HG02623 (cell line): Measurements from ENCODE around the gene ENOX1.

Experiments used
- ATAC-seq: cut with Tn5 transposase; IDR thresholded peaks from one replicate; pipeline ENCODE4 v1.9.1; 2021; ENCODE audit warnings: moderate library complexity; ENCODE audit not compliant: unreplicated experiment

ENOX1 gene

DNA sequence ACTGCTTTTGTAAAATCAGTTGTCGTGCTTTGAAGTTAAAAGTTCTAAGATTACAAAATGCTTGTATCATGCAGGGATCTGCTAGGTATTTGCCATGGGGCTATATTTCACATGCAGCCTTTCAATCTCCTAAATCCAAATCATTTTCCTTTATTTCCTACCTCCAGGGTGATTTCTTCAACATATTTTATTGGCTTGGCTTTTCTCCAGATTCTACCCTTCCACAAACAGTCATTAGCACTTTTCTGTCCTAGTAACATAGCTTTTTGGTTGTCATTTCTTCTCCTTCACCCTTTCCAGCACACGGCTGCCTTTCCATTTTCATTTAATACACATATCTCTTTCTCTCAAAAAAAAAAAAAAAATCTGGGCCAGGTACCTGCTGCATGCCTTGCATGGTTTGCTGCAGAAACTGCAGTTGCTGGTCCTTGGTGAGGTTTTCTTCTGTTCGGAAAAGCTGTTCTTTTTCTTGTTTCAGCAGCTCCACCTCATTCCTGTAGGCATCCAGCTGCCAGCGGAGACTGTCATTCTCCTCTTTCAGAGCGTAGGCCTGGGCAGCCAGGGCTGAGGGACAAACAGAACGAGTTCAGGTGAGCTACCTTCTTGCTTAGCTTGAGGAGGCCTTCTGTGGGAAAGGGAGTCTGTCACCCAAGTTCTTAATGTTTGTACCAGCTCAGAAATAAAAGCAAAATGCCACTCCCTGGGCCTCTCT is 488.6 kb downstream of the ENOX1 start:
- no peak for ATAC-seq

DNA sequence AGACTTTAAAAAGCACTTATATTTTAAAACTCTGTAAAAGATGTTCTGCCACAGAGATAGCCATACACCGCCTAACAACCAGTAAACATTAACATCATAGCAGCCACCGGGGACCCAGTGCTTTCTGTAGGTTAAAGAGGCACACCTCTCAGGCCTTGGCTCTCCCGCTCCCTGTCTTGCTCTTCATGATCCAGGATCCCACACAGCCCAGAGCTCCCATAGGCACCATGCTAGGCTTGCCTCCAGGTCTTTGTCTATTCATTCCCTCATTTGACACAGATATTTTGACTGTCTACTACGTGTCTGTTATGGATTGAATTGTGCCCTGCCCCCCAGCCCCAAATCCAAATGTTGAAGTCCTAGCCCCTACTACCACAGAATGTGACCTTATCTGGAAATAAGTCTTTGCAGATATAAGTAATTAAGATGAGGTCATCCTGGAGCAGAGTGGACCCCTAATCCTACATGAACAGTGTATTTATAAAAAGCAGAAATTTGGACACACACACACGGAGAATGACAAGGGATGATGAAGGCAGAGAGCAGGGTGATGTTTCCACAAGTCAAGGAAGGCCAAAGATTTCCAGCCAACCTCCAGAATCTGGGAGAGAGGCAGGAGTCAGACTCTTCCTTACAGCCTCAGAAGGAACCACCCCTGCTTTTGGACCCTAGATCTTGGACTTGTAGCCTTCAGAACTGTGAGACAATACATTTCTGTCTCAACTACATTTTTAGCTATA is 490.8 kb downstream of the ENOX1 start:
- ATAC-seq, result no peak

DNA sequence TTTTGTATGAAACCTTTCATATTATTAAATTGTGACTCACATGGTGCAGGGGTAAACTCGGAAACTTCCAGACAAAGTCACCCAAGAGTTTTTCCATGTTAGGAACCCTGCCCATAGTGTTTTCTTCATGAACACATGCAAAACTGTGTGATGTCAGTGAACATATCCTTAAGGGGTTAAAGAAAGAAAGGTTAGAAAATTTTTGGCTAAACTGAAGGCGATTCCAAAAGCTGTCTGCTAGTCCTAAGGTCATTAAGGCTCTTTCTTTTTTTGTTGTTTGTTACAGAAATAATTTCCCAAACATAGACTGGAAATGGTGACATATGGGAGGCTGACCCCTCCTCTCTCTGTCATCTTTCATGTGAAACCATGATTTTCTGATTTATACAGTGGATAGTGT is 491.5 kb downstream of the ENOX1 start:
- ATAC-seq, result no peak

DNA sequence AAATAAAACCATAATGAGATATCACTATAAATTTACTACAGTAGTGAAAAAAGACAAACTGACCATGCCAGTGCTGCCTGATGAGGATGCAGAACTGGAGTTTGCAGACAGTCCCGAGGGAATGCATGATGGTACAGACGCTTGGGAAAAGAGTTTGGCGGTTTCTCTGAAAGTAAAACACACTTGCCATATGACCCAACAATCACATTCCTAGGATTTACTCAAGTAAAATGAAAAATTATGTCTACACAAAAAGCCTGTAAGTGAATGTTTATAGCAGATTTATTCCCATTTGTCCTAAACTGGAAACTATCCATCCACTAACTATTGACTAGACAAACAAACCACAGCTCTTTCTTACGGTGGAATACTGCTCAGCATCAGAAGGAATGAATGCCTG is 492.4 kb downstream of the ENOX1 start:
- ATAC-seq, result no peak

DNA sequence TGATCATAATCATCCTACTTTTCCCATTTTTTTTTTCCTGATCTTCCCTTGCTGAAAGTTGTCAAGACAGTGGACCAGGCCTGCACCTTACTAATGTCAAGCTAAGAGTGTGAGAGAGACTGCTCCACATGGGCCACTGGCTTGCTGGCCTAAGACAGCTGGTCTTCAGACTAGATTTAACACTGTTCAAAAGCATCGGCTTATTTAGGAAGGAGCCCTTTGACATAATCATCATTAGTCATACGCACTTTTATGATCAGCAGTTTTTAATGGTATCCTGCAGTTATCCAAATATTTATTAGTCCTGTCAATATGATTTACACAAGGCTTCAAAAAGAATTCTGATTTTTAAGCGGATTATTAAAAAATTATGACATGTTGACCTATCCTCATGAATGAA is 492.8 kb downstream of the ENOX1 start:
- no peak for ATAC-seq

DNA sequence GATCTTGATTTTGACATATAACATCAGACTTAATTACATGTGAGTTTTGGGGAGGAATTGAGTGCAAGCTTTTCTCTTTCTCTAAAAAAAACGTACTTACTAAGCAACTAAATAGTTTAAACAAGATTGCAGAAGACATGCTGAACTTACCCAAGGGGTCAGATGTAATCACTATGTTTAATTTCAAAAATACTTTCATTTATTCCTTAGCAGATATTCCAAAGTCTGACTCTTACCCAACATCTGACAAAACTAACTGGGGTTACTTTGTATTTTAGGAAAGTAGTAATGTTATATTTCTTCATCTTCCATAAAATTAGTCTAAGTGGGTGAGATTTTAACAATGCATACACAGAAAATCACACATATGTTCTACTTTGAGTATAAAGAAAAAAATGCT is 493.2 kb downstream of the ENOX1 start:
- no peak for ATAC-seq

DNA sequence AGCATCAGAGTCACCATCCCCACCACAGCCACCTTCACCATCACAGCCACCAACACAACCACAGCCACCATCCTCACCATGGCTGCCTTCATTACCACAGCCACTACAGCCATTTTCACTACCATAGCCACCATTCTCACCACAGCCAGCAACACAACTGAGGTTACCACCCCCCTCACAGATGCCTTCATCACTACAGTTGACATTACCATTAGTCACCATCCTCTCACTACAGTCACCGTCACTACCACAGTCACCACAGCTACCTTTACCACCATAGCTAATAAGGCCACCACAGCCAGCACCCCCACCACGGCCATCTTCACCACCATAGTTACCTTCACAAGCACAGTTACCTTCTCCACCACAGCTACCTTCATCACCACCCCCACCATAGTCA is 493.8 kb downstream of the ENOX1 start:
- no peak for ATAC-seq

DNA sequence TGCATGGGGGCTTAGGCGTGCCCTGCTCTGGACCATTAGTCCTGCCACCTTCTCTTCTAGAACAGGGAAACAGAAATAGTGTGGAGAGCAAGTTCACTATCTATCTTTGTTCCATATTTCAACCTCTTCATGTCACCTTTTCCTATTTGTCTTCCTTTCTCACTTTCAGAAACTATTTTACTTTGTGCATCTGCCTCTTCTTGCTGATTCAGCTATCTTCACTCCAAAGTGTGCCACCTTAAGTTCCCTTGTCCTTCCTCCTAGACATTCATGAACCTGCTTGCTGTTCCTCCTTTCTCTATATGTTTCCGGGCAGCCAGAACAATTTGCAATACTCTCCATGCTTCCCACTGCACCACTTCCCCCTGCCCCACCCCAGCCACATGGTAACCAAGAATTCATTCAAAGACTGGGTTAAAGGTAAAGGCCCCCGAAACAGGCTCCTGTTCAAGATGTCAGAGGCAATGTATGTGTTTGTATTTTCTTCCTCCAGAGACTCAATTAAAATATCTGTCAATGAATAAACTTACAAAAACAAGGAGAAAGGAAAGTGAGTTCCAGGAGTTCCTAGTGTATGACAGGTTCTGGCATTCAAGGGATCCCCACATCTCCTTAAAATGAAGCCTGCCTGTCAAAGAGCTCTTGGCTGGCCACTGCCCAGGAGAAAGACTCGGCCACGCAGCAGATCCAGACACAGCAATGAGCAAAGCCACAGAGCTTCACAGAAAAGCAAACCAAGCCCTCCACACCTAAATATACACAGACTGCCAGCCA is 495.3 kb downstream of the ENOX1 start:
- ATAC-seq, result no peak

DNA sequence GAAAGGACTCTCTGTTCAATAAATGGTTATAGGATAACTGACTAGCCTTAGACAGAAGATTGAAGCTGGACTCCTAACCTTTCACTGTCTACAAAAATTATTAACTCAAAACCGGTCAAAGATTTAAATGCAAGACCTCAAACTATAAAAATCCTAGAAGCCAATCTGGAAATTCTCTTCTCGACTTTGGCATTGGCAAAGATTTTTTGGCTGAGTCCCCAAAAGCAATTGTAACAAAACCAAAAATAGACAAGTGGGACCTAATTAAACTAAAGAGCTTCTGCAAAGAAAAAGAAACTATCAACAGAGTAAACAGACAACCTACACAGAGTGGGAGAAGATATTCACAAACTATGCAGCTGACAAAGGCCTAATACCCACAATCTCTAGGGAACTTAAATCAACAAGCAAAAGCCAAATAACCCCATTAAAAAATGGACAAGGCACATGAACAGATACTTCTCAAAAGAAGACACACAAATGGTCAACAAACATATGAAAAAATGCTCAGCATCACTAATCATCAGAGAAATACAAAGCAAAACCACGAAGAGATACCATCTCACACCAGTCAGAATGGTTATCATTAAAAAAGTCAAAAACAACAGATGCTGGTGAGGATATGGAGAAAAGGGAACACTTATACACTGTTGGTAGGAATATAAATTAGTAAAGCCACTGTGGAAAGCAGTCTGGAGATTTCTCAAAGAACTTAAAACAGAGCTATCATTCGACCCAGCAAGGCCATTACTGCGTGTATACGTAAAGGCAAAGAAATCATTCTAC is 497.1 kb downstream of the ENOX1 start:
- ATAC-seq, result no peak

DNA sequence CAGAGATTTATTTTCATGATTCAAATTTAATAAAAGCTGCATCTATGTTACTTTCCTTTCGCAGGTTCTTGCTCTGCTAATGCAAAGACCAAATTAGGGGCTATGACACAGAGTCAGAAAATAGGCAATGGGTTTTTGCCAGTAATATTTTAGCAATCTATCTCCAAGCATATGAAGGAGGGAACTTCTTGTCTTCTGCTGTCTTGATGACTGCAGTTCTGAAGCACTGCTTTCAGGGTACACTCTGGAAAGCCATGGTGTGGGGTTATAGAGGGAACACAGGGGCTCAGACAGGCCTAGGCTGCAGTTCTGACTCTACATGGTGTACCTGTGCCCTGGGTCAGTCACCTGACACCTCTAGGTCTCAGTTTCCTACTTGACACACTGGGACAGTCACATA is 500.0 kb downstream of the ENOX1 start:
- ATAC-seq, result no peak

DNA sequence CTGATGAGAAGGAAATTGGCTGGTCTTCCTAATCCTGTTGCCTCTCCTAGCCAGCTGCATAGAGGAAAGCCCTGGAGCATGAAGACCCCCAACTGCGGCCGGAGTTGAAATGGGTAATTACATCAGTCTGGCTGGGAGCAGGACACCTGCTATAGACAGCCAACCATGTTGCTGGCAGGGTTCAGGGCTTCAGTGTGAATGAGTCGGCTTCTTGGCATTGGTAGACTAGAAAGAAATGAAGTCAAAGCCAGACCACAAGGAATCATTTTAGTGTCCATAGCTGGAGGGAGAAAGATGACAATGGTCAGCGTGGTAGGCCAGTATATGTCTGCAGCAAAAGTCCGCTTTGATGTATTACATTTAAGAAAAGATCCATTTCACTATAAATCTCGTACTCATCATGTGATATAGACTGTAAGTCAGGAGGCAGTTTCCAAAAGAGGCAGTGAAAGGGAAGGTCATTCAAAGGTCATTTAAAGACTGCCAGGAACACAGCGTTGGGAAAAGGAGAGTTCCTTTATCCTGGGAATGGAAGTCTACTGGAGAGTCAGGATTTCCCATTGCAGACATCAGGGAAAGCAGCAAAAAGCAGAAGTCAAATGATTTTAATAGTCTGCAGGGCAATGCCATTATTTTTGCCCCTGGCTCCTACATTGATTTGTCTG is 500.7 kb downstream of the ENOX1 start:
- no peak for ATAC-seq

DNA sequence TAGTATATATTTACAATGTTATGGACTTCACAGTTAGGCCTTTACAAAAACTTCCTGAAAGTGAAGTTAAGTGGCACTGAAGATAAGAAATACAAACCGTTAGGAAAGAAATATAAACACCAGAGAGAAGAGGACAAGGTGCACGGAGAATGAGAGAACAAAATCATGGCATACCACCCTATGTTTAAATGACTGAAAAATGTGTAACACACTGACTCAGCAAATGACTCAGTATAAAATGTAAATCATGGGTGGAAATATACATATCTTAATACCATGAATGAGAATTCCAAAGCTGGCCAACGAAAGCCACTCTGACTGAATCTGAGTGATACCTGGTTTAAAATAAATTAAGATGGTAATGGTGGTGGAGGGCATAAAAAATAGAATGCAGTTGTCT is 502.6 kb downstream of the ENOX1 start:
- ATAC-seq, result no peak

DNA sequence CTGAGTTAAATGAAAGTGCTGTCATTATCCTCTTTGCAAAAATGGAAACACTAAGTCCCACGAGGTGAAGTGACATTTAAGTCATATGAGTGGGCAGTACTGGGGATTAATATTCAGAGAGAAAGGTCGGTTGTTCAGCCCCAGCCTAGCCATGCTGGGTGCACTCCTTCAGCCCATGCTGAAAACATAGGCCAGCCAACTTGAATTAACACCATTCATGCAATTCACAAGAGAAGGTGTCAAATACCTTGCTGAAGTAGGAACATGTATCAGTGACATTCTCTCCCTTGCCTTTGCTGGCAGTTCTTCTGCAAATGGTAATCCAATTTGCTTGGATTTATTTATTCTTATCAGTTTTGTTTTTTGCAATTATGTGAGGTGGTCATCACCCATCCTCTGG is 507.1 kb downstream of the ENOX1 start:
- no peak for ATAC-seq

DNA sequence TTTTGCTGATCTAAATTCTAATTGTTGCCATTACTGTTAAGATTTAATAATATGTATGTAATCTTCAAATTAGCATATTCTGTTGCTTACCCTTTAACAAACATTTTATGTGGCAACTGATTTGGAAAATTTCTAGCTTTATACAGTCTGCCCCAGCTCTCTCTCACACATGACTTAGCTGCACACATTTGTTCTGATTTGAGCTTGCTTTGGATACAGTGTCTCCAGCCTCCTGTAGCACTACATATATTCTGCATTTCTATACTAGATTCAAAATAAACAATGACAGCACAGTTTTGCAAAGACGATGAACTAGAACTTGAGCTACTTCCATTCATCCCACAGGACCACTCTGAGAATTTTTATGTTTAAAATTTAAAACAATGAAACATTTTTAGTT is 508.6 kb downstream of the ENOX1 start:
- ATAC-seq, result no peak

DNA sequence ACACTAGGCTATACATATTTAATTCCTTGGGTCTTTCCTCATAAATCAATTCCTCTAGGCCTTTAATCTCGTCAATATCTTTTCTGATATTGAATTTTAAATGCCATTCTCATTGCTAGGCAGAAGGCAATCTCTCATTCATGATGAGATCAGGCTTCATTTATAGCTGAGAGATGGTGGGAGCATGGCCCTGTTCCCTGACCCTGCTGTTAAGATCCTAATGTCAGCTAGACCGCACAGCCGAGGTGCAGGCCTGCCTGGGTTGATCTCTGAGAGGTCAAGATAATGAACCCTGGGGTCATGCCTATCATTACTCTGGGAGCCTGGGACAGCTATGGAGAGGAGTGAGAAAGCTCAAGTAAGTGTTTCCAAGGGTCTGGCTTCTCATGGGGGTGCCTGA is 509.6 kb downstream of the ENOX1 start:
- ATAC-seq, result no peak

DNA sequence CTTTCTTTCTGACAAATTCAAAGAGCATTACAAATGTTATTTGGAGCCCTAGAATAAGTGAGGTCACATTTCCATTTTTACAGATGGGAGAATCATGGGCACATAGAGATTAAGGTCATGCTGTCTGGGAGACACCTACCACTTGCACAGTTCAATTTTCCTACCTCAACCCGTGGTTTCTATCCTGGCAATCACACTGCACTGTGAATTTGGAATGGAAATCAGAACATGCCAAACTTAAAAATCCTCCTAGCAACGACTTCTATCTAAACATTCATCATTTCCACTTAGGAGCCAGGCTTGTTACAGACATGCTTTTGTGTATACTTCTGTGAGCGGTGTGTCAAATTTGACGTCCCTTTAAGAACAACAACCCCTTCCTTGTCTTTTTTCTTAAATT is 511.9 kb downstream of the ENOX1 start:
- no peak for ATAC-seq

DNA sequence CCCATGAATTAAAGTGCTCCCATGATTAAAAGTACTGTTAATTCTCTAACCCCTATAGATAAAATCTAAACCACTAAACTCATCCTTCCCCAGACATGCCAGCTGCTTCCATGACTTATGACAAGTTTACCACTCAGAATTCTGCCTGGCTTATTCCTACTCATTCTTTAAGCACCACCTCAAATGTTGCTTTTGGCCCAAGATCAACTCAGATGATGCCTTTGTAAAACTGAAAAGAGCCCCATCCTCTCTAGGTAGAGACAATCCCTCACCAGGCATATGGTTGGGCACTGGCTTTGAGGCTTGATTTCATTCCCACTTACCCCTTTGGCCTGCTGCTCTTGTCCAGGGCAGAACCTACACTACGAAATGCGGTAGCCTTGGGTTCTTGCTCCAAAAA is 513.4 kb downstream of the ENOX1 start:
- ATAC-seq, result no peak

DNA sequence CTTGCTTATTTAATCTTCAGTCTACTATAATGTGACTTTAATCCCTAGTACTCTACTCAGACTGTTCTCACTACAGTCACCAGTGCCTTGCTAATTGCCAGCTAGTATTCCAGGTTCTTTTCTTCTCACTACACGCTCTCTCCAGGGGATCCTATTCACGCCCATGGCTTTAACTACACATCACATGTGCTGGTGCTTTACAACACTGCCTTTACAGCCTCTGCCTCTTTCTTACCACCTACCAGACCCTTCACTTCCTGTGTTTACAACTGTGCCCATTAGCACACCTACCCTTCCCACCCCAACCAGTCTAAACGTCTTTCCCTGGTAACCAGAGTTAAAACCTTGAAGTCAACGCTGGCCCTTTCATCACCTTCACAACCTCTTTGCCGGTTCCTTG is 513.9 kb downstream of the ENOX1 start:
- no peak for ATAC-seq

DNA sequence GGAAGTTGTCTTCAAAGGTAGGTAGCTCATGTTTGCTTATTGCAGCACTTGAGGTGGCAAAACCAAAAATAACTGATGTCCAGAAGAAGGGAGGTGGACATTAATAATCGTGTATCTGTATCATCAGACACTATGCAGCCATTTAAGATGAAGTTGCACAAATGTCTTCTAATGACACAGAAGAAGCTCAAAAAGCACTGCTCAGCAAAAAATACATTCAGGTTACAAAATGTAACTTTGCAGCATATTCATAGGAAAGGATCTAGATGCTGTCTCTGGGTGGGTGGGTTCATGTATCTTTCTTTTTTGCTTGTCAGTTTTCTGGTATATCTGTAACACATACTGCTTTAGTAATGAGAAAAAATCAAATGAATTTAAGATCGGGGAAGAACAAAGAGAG is 515.6 kb downstream of the ENOX1 start:
- ATAC-seq, result no peak

DNA sequence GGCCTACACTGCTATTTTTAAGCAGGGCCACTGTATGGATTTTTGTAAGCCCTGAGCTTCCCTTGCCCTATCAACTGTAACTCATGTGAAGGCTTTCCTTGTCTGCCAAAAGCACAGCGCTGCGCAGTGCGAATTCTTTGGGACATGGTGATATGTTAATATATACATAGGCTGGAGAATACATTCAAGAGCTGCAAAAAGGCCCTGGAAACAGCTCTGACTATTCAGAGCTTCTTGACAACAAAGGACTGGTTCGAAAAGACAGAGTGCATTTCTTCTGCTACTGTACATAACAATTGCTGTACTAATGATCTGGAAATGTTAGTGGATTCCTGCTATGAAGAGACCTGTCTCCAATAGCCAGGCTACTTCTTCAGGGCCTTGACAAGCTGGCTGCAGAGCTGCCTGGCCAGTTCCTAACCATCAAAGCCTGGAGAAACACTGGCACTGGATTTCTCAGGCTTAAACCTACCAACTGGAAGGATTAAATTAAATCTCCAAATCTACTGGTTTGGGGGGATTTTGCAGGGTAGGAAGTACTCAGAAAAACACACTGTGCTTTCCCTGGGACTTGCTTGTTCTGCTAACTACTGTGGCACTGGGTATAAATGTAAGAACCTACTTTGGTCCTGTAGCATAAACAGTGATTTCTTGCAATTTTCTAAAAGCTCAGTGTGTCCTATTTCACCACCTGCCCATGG is 516.5 kb downstream of the ENOX1 start:
- no peak for ATAC-seq
